GM10847 (cell line): Measurements from ENCODE around the gene TMEM225B.

Experiments used
- POLR2A ChIP-seq: IDR thresholded peaks from 2 replicates; pipeline ENCODE4 v1.6.1; 2011; ENCODE audit not compliant: insufficient read length; ENCODE audit errors: extremely low read depth

The TMEM225B gene

GRCh38 chr7:99615989-99616358, 17.9 kb downstream of the TMEM225B start:
- no peak for TF ChIP-seq POLR2A

- TF ChIP-seq POLR2A: peak; percentile 78
These were observed 18.5 kb downstream of the TMEM225B start, which contains the start of gene ZSCAN25 for GRCh38 chr7:99616359-99617191. Gene ZSCAN25, plus strand, starts transcription at chr7:99616946. Its CDS starts 2,661 bp downstream, at chr7:99619607.

GRCh38 chr7:99617192-99617781, 19.2 kb downstream of the TMEM225B start:
- TF ChIP-seq POLR2A: no peak

GRCh38 chr7:99618726-99619125, 20.7 kb downstream of the TMEM225B start:
- TF ChIP-seq POLR2A: no peak

- TF ChIP-seq POLR2A: no peak
These were observed 21.6 kb downstream of the TMEM225B start for GRCh38 chr7:99619571-99620130.

- TF ChIP-seq POLR2A: no peak
These were observed 23.2 kb downstream of the TMEM225B start for GRCh38 chr7:99621271-99621670.

GRCh38 chr7:99622596-99622995, 24.5 kb downstream of the TMEM225B start:
- TF ChIP-seq POLR2A: no peak

GRCh38 chr7:99623091-99623693, 25.1 kb downstream of the TMEM225B start:
- no peak for TF ChIP-seq POLR2A

- no peak for TF ChIP-seq POLR2A
These were observed 25.8 kb downstream of the TMEM225B start for GRCh38 chr7:99623702-99624447.

GRCh38 chr7:99624484-99624883, 26.4 kb downstream of the TMEM225B start:
- TF ChIP-seq POLR2A: no peak

GRCh38 chr7:99625321-99625720, 27.3 kb downstream of the TMEM225B start:
- TF ChIP-seq POLR2A: no peak

- TF ChIP-seq POLR2A: no peak
These were observed 27.9 kb downstream of the TMEM225B start for GRCh38 chr7:99625961-99626360.

GRCh38 chr7:99626661-99627060, 28.6 kb downstream of the TMEM225B start:
- no peak for TF ChIP-seq POLR2A

- TF ChIP-seq POLR2A: no peak
These were observed 29.4 kb downstream of the TMEM225B start for GRCh38 chr7:99627513-99627912.
